HEK293 (cell line): ENCODE data around the gene R3HDM2.

Experiments
- FEZF1 ChIP-seq: fragments of 450-650 bp; formaldehyde crosslinking; IDR thresholded peaks from 2 replicates; pipeline ENCODE4 v1.5.1; 2016; ENCODE audit warnings: missing biosample characterization, missing genetic modification characterization
- GFI1B ChIP-seq: fragments of 450-650 bp; formaldehyde crosslinking; IDR thresholded peaks from 2 replicates; pipeline ENCODE4 v1.5.1; 2016; ENCODE audit warnings: missing biosample characterization, missing genetic modification characterization
- GLI4 ChIP-seq: fragments of 450-650 bp; formaldehyde crosslinking; IDR thresholded peaks from 2 replicates; pipeline ENCODE4 v1.5.1; 2016; ENCODE audit warnings: missing biosample characterization, missing genetic modification characterization
- KLF10 ChIP-seq: fragments of 450-650 bp; IDR thresholded peaks from 2 replicates; pipeline ENCODE4 v1.5.1; 2018; ENCODE audit warnings: missing biosample characterization, mild to moderate bottlenecking, missing genetic modification characterization
- KLF16 ChIP-seq: fragments of 450-650 bp; formaldehyde crosslinking; IDR thresholded peaks from 2 replicates; pipeline ENCODE4 v1.5.1; 2017; ENCODE audit warnings: missing biosample characterization, missing genetic modification characterization
- KLF8 ChIP-seq: fragments of 450-650 bp; formaldehyde crosslinking; IDR thresholded peaks from 2 replicates; pipeline ENCODE4 v1.5.1; 2016; ENCODE audit warnings: missing biosample characterization, missing genetic modification characterization
- MYNN ChIP-seq: fragments of 450-650 bp; formaldehyde crosslinking; IDR thresholded peaks from 2 replicates; pipeline ENCODE4 v1.5.1; 2016; ENCODE audit warnings: missing biosample characterization, missing genetic modification characterization, borderline replicate concordance
- ZBTB20 ChIP-seq: fragments of 450-650 bp; formaldehyde crosslinking; IDR thresholded peaks from 2 replicates; pipeline ENCODE4 v1.5.1; 2016; ENCODE audit warnings: missing biosample characterization, missing genetic modification characterization
- ZBTB48 ChIP-seq: fragments of 450-650 bp; formaldehyde crosslinking; IDR thresholded peaks from 2 replicates; pipeline ENCODE4 v1.5.1; 2016; ENCODE audit warnings: missing biosample characterization, missing genetic modification characterization
- ZEB2 ChIP-seq: fragments of 450-650 bp; formaldehyde crosslinking; IDR thresholded peaks from 2 replicates; pipeline ENCODE4 v1.5.1; 2016; ENCODE audit warnings: missing biosample characterization, missing genetic modification characterization
- ZFHX2 ChIP-seq: fragments of 450-650 bp; formaldehyde crosslinking; conservative IDR thresholded peaks from 2 replicates; pipeline ENCODE4 v1.5.1; 2016; ENCODE audit warnings: missing biosample characterization, missing genetic modification characterization
- ZFP37 ChIP-seq: fragments of 450-650 bp; formaldehyde crosslinking; IDR thresholded peaks from 2 replicates; pipeline ENCODE4 v1.5.1; 2016; ENCODE audit warnings: missing biosample characterization, missing genetic modification characterization
- ZNF138 ChIP-seq: fragments of 450-650 bp; formaldehyde crosslinking; IDR thresholded peaks from 2 replicates; pipeline ENCODE4 v1.5.1; 2016; ENCODE audit warnings: missing biosample characterization, missing genetic modification characterization, borderline replicate concordance
- ZNF155 ChIP-seq: fragments of 450-650 bp; formaldehyde crosslinking; IDR thresholded peaks from 2 replicates; pipeline ENCODE4 v1.5.1; 2016; ENCODE audit warnings: missing biosample characterization, missing genetic modification characterization
- ZNF19 ChIP-seq: fragments of 450-650 bp; formaldehyde crosslinking; IDR thresholded peaks from 2 replicates; pipeline ENCODE4; 2016; ENCODE audit warnings: missing biosample characterization, missing genetic modification characterization, low read depth
- ZNF248 ChIP-seq: fragments of 450-650 bp; formaldehyde crosslinking; IDR thresholded peaks from 2 replicates; pipeline ENCODE4 v1.5.1; 2017; ENCODE audit warnings: missing biosample characterization, missing genetic modification characterization
- ZNF266 ChIP-seq: fragments of 450-650 bp; formaldehyde crosslinking; IDR thresholded peaks from 2 replicates; pipeline ENCODE4 v1.5.1; 2016; ENCODE audit warnings: missing biosample characterization, missing genetic modification characterization, low read depth
- ZNF366 ChIP-seq: fragments of 450-650 bp; formaldehyde crosslinking; conservative IDR thresholded peaks from 2 replicates; pipeline ENCODE4 v1.5.1; 2016; ENCODE audit warnings: missing biosample characterization, missing genetic modification characterization
- ZNF394 ChIP-seq: fragments of 450-650 bp; formaldehyde crosslinking; IDR thresholded peaks from 2 replicates; pipeline ENCODE4 v1.5.1; 2016; ENCODE audit warnings: missing biosample characterization, missing genetic modification characterization, mild to moderate bottlenecking, moderate library complexity, borderline replicate concordance
- ZNF404 ChIP-seq: fragments of 450-650 bp; formaldehyde crosslinking; IDR thresholded peaks from 2 replicates; pipeline ENCODE4 v1.5.1; 2017; ENCODE audit warnings: missing biosample characterization, missing genetic modification characterization
- ZNF416 ChIP-seq: fragments of 450-650 bp; formaldehyde crosslinking; IDR thresholded peaks from 2 replicates; pipeline ENCODE4 v1.5.1; 2016; ENCODE audit warnings: missing biosample characterization, missing genetic modification characterization
- ZNF426 ChIP-seq: fragments of 450-650 bp; formaldehyde crosslinking; IDR thresholded peaks from 2 replicates; pipeline ENCODE4 v1.5.1; 2017; ENCODE audit warnings: missing biosample characterization, missing genetic modification characterization, mild to moderate bottlenecking, inconsistent platforms, moderate library complexity
- ZNF501 ChIP-seq: fragments of 450-650 bp; formaldehyde crosslinking; IDR thresholded peaks from 2 replicates; pipeline ENCODE4 v1.5.1; 2016; ENCODE audit warnings: missing biosample characterization, missing genetic modification characterization
- ZNF529 ChIP-seq: fragments of 450-650 bp; formaldehyde crosslinking; IDR thresholded peaks from 2 replicates; pipeline ENCODE4 v1.5.1; 2017; ENCODE audit warnings: missing genetic modification characterization, missing biosample characterization; ENCODE audit not compliant: insufficient replicate concordance
- ZNF560 ChIP-seq: fragments of 450-650 bp; formaldehyde crosslinking; IDR thresholded peaks from 2 replicates; pipeline ENCODE4 v1.5.1; 2017; ENCODE audit warnings: missing biosample characterization, missing genetic modification characterization, borderline replicate concordance
- ZNF571 ChIP-seq: fragments of 450-650 bp; formaldehyde crosslinking; IDR thresholded peaks from 2 replicates; pipeline ENCODE4 v1.5.0; 2017; ENCODE audit warnings: missing biosample characterization, missing genetic modification characterization
- ZNF654 ChIP-seq: fragments of 450-650 bp; formaldehyde crosslinking; IDR thresholded peaks from 2 replicates; pipeline ENCODE4 v1.5.1; 2016; ENCODE audit warnings: low read depth, missing biosample characterization, missing genetic modification characterization
- ZNF658 ChIP-seq: fragments of 450-650 bp; formaldehyde crosslinking; IDR thresholded peaks from 2 replicates; pipeline ENCODE4; 2016; ENCODE audit warnings: missing biosample characterization, missing genetic modification characterization
- ZNF660 ChIP-seq: fragments of 450-650 bp; IDR thresholded peaks from 2 replicates; pipeline ENCODE4 v1.5.1; 2018; ENCODE audit warnings: missing biosample characterization, mild to moderate bottlenecking, missing genetic modification characterization
- ZNF677 ChIP-seq: fragments of 450-650 bp; IDR thresholded peaks from 2 replicates; pipeline ENCODE4 v1.5.0; 2018; ENCODE audit warnings: missing biosample characterization, mild to moderate bottlenecking, missing genetic modification characterization, moderate library complexity
- ZNF843 ChIP-seq: fragments of 450-650 bp; formaldehyde crosslinking; IDR thresholded peaks from 2 replicates; pipeline ENCODE4 v1.5.1; 2016; ENCODE audit warnings: missing biosample characterization, missing genetic modification characterization
- TF ChIP-seq, protein P1 (sequence below): fragments of 450-650 bp; formaldehyde crosslinking; IDR thresholded peaks from 2 replicates; pipeline ENCODE4; 2016; ENCODE audit warnings: missing biosample characterization, missing genetic modification characterization
- TF ChIP-seq, protein P2 (sequence below): fragments of 450-650 bp; formaldehyde crosslinking; IDR thresholded peaks from 2 replicates; pipeline ENCODE4 v1.5.1; 2016; ENCODE audit warnings: missing biosample characterization, missing genetic modification characterization, borderline replicate concordance
- TF ChIP-seq, protein P3 (sequence below): fragments of 450-650 bp; formaldehyde crosslinking; IDR thresholded peaks from 2 replicates; pipeline ENCODE4 v1.5.1; 2016; ENCODE audit warnings: missing biosample characterization, missing genetic modification characterization
- TF ChIP-seq, protein P4 (sequence below): fragments of 450-650 bp; formaldehyde crosslinking; IDR thresholded peaks from 2 replicates; pipeline ENCODE4 v1.5.1; 2016; ENCODE audit warnings: missing biosample characterization, missing genetic modification characterization

Gene R3HDM2

DNA sequence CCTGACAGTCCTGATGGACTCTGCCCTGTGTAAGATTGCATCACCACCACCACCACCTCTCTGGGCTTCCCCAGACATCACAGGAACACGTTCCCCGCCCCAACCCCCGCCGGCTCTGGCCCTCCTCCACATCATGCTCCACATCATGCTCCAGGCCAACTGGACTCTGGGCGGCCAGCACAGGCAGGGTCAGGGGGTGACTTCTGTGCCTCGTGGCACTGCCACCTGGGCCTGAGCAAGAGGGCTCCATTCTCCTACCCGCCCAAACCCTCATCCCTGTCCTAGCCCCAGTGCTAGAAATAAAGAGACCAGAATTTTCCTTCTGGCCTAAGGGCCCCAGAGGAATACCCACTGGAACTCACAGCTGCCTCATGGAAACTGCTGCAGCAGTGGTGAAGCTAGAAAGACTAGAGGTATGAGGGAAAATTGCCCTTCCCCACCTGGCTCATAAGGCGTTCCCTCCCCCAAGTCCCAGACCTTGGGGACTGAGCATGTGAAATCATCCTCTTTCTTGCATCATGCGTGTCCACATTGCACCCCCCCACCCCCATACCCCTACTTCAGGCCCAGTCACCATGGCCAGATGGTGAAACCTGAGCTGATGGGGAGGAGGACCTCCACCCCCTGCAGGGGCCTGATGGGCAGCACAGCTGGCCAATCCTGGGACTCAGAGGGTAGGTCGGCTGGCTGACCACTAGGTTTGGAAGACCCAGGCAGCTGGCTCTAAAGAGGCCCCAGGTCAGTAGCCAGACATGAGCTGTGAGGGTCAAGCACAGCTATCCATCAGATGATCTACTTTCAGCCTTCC is 23.9 kb upstream of the R3HDM2 start, which contains the start of gene INHBE (continued):
- no peak for TF ChIP-seq ZNF560
- TF ChIP-seq ZBTB48 (tag by site-specific recombination): peak; percentile 63
- no peak for TF ChIP-seq ZFP37 (tag by site-specific recombination)
- TF ChIP-seq ZNF658 (tag by site-specific recombination): no peak
- TF ChIP-seq KLF10: 0 out of 2 replicates have a peak, but pooled peaks have one; percentile 27
- TF ChIP-seq FEZF1: 0 out of 2 replicates have a peak, but pooled peaks have one; percentile 10
- peak; percentile 61; the same call in 1 of the 2 replicates for TF ChIP-seq KLF16 (tag by site-specific recombination)
- no peak for TF ChIP-seq ZNF571 (tag by site-specific recombination)
- no peak for TF ChIP-seq ZNF654 (tag by site-specific recombination)
- no peak for TF ChIP-seq ZNF155
- TF ChIP-seq ZNF843 (tag by site-specific recombination): 0 out of 2 replicates have a peak, but pooled peaks have one; percentile 30
- no peak for TF ChIP-seq ZNF404 (tag by site-specific recombination)
- no peak for TF ChIP-seq GFI1B (tag by site-specific recombination)
- TF ChIP-seq, protein P1, sequence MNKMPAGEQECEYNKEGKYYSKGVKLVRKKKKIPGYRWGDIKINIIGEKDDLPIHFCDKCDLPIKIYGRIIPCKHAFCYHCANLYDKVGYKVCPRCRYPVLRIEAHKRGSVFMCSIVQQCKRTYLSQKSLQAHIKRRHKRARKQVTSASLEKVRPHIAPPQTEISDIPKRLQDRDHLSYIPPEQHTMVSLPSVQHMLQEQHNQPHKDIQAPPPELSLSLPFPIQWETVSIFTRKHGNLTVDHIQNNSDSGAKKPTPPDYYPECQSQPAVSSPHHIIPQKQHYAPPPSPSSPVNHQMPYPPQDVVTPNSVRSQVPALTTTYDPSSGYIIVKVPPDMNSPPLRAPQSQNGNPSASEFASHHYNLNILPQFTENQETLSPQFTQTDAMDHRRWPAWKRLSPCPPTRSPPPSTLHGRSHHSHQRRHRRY (tag by site-specific recombination): no peak; the same call in 1 of the 2 replicates
- TF ChIP-seq KLF8 (tag by site-specific recombination): no peak
- TF ChIP-seq ZNF138: no peak
- TF ChIP-seq ZNF501 (tag by site-specific recombination): no peak
- no peak for TF ChIP-seq ZNF248 (tag by site-specific recombination)
- no peak for TF ChIP-seq ZNF416 (tag by site-specific recombination)
- TF ChIP-seq, protein P2, sequence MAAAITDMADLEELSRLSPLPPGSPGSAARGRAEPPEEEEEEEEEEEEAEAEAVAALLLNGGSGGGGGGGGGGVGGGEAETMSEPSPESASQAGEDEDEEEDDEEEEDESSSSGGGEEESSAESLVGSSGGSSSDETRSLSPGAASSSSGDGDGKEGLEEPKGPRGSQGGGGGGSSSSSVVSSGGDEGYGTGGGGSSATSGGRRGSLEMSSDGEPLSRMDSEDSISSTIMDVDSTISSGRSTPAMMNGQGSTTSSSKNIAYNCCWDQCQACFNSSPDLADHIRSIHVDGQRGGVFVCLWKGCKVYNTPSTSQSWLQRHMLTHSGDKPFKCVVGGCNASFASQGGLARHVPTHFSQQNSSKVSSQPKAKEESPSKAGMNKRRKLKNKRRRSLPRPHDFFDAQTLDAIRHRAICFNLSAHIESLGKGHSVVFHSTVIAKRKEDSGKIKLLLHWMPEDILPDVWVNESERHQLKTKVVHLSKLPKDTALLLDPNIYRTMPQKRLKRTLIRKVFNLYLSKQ: no peak
- no peak for TF ChIP-seq MYNN (tag by site-specific recombination)
- TF ChIP-seq ZNF266 (tag by site-specific recombination): no peak
- no peak for TF ChIP-seq ZNF19 (tag by site-specific recombination)
- TF ChIP-seq ZNF394: peak; percentile 47
- no peak for TF ChIP-seq ZNF677 (tag by site-specific recombination)
- TF ChIP-seq ZBTB20 (tag by site-specific recombination): peak; percentile 35; the same call in 1 of the 2 replicates
- TF ChIP-seq, protein P3, sequence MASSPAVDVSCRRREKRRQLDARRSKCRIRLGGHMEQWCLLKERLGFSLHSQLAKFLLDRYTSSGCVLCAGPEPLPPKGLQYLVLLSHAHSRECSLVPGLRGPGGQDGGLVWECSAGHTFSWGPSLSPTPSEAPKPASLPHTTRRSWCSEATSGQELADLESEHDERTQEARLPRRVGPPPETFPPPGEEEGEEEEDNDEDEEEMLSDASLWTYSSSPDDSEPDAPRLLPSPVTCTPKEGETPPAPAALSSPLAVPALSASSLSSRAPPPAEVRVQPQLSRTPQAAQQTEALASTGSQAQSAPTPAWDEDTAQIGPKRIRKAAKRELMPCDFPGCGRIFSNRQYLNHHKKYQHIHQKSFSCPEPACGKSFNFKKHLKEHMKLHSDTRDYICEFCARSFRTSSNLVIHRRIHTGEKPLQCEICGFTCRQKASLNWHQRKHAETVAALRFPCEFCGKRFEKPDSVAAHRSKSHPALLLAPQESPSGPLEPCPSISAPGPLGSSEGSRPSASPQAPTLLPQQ (tag by site-specific recombination): peak; percentile 75
- TF ChIP-seq, protein P4, sequence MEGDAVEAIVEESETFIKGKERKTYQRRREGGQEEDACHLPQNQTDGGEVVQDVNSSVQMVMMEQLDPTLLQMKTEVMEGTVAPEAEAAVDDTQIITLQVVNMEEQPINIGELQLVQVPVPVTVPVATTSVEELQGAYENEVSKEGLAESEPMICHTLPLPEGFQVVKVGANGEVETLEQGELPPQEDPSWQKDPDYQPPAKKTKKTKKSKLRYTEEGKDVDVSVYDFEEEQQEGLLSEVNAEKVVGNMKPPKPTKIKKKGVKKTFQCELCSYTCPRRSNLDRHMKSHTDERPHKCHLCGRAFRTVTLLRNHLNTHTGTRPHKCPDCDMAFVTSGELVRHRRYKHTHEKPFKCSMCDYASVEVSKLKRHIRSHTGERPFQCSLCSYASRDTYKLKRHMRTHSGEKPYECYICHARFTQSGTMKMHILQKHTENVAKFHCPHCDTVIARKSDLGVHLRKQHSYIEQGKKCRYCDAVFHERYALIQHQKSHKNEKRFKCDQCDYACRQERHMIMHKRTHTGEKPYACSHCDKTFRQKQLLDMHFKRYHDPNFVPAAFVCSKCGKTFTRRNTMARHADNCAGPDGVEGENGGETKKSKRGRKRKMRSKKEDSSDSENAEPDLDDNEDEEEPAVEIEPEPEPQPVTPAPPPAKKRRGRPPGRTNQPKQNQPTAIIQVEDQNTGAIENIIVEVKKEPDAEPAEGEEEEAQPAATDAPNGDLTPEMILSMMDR: no peak
- TF ChIP-seq ZFHX2 (tag by site-specific recombination): peak; percentile 62
- TF ChIP-seq ZNF426 (tag by site-specific recombination): no peak
- peak; percentile 73 for TF ChIP-seq ZNF660
- no peak for TF ChIP-seq ZNF529 (tag by site-specific recombination)
- TF ChIP-seq GLI4 (tag by site-specific recombination): no peak
- TF ChIP-seq ZNF366 (tag by site-specific recombination): peak; percentile 82
- TF ChIP-seq ZEB2 (tag by site-specific recombination): peak; percentile 89
